Measurements from ENCODE around the gene SLC24A3.

The SLC24A3 gene

DNA sequence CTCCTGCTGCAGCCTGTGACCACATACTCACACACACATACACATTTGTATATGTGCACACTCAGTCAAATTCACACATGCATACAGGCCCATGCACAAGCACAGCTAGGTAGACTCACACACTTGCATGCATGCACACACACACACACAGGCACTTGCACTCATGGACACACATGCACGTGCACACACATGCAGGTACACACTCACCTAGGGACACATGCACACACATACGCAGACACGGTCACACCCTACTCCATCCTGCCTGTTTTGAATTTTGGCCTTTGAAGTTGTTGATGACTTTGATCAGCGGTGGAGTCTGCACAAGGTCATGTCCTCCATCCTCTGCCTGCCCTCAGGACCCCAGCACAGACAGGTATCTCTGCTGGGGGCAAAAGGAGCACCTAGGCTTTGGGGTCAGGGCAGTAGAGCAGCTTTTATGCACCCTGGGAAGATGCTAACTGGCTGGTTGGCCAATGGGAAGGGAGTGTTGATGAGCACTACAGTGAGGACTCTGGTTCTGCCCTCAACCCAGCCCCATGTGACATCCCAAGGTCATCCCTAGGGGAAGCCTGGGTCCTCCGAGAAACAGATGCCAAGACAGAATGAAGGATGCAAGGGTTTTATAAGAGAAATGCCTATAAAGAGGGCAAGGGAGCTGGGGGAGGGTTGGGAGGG lies 218.3 kb downstream of the SLC24A3 start:
- no peak for FAIRE-seq

DNA sequence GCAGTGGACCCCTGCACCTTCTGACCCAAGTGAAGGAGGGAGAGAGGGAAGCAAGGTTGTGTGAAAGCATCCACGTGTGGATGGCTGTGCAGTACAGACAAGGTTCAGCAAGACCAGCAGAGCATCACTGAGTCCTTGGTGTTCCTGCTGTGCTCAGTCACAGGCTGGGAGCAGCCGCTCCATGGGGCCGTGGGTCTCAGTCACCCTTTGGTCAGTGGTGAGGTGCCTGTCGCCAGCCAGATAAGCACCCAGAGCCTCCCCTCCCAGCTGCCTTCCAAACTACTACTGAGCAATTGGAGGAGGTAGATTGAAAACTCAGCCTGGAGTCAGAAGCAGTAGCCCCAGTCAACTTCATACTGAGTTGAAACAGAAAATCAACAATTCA lies 218.9 kb downstream of the SLC24A3 start:
- no peak for FAIRE-seq

DNA sequence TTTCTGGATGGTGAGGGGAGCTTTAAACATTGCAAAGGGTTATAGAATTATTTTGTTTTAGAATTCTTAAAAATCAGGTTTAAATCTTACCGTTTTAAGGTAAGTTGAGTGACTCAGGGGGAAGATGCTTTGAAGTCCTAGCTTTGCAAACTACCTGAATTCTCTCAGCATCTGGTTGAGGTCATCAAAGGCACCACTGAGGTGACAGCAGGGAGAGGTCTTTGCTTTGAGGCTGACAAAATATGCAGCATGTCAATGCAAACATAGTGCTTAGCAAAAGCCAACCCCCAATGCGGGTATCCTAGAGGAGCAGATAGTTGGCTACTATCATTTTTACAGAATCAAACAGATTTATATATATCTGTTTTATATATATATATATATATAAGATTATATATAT lies 219.5 kb downstream of the SLC24A3 start:
- no peak for FAIRE-seq

DNA sequence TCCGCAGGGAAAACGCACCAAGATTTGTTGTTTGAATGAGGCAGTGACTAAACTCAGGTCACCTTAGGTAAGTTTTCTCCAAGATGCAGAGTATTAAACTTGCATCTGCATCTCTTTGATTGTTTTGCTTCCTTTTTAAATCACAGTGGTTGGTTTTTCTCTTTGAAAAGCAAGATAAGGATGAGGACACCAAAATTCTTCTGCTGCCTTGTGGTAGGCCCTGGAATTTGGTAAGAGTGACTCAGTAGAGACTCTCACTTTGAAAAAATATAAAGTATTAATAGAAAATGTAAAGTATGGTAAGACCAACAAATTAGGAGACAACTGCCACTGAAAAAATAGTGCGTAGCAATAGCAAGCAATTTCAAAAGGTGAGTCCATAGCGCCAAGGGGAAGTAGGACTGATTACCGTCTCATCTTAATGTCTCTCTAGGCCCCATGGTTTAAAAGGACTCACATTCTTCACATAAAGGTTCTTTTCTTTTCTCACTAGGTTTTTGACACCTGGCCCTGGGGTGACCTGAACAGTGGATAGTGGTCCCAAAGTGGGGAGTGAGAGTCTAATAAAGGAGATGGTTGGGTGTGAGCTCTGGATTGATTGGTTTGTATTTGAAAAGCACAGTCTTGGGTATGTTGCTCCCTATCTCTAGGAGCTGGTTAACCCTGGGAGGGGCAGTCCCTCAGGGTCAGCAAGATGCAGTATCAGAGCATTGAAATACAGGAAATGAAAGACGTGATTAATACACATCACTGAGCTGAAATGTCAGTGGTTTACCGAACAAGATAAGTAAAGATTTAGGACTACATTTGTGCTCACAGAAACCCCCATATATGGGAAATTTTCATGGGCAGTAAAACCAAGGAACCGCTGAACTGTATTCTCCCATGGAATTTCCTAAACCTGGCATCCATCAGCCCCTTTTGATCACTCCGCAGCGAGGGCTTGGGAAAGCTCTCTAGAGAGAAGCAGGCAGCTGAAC lies 221.2 kb downstream of the SLC24A3 start:
- no peak for FAIRE-seq

DNA sequence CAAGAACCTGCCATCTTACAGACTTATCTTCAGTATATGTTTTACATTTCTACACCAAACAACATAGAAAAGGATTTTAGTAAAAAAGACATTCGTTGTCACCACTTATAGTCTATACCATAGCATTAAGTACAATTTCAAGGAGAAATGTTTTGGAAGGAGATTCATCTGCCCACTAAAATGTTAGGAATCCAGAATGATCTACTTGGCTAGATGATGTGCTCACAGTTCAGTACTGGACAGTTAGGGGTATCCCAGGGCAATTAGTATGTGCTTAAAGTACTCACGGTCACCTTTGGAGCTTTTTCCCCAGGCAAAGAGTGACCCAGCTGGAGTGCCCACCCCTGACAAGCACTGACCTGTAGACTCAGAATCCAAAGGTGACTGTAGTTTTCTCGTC lies 222.9 kb downstream of the SLC24A3 start:
- FAIRE-seq: no peak

DNA sequence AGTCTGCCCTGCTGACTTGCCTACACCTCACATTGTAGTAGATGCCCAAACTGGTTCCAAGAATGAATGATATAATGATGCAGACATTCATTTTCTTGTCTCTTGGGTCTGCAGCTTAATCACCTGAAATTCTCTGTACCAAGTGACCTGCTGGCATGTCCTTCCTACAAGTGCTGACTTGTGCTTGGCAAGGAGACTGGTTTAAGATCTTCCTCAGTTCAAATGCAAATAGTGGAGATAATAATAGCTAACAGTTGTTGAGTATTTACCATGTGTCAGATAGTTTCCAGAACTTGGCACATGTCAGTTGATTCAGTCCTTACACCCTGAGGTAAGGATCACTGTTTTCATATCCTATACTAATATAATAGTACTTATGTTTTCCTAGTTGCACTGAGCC lies 223.4 kb downstream of the SLC24A3 start:
- no peak for FAIRE-seq

DNA sequence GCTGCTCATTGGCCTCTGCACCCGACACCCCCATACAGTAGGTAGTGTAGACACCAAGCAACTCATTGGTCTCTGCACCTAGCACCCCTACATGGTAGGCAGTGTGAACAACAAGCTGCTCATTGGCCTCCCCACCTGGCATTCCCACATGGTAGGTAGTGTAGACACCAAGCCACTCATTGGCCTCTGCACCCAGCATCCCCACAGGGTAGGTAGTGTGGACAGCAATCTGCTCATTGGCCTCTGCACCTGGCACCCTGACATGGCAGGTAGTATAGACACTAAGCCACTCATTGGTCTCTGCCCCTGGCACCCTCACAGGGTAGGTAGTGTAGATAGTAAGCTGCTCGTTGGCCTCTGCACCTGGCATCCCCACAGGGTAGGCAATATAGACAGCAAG lies 226.0 kb downstream of the SLC24A3 start:
- FAIRE-seq: no peak

DNA sequence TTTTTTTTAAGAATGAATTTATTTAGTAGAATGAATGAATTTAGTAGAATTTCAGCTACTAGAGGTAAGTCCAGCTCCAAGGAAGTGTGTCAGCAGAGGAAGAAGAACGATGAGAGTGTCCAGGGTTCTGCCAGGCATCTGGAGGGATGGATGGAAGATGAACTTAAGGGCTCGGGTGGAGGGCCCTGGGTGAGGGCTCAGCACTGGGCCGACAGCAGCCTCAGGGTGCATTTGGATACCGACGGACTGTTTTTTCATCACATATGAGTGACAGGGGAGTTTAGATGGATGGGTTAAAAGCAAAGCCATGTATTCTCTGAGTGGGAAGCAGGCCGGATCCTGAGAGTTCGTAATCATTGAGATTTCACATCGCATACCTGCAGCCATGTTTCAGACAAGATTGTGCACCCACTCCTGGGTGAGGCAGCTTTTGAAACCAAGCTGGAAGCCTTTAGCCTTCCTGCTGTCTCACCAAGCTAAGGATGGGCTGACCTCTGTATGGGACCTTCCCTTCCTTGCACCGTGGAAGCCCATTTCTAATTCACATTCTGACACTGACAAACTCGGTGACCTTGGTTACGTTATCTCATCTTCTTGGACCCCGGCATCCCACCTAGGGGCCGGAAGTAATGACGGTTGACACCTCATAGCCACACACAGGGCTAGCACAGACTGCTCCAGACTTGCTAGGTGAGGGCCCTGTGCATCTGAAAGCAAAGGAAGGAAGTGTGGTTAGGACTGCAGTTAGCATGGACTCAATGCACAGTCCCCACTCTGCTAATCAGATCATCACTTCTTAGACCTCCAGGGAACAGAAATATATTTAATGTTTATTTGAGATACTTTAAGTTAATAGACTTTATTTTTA lies 228.5 kb downstream of the SLC24A3 start:
- FAIRE-seq: no peak

DNA sequence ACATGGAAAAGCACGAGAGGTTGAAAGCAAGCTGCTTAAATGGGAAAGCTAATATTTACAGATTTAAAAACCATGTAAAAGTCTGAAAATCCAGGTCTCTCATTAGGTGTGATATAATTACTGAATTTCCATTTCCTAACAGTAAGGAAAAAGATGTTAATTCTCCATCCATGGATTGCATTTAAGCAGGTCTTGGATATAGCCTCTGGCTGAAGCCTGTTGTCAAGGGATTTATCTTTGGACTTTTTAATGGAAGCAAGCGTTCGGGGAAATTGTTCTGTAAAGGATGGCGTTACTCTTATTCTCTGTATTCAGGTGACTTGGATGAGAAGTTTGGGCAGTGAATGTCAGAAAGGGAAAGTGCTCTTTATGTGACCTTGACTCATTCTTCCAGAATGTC lies 233.8 kb downstream of the SLC24A3 start:
- no peak for FAIRE-seq

DNA sequence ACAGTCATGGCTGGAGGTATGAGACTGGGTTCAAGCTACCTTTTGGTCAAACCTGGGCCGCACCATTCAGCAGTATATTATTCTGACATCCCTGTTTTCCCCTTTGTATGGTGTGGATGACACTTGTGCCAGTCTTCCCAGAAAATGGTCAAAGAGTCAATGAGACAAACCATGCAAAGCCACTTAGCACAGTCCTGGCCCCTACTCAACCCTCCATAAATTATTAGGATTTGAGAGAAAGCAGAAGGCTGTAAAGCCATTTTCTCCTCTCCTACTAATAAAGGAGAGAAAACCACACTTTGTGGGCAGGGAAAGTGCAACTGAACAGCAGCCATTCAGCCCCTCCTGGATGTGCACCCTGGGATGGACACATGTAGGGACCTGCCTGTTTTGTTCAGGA lies 236.2 kb downstream of the SLC24A3 start:
- FAIRE-seq: no peak

DNA sequence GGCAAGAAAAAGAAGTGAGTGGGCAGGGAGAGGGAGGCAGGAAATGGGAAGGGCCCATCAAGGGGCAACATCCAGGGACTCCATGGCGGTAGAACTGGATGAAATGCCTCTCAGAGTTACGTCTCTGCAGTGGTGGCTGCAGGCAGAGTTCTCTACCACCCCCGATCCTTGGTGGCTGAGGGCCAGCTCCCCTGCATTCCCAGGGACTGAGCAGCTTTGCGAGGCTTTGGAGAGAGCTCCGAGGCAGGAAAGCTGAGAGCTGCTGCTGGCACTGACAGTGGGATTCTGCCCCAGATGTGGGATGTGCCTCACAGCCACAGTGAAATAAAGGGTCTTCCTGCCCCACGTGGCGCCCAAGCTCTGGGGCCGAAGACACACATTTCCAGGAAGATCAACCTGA lies 236.6 kb downstream of the SLC24A3 start:
- no peak for FAIRE-seq

DNA sequence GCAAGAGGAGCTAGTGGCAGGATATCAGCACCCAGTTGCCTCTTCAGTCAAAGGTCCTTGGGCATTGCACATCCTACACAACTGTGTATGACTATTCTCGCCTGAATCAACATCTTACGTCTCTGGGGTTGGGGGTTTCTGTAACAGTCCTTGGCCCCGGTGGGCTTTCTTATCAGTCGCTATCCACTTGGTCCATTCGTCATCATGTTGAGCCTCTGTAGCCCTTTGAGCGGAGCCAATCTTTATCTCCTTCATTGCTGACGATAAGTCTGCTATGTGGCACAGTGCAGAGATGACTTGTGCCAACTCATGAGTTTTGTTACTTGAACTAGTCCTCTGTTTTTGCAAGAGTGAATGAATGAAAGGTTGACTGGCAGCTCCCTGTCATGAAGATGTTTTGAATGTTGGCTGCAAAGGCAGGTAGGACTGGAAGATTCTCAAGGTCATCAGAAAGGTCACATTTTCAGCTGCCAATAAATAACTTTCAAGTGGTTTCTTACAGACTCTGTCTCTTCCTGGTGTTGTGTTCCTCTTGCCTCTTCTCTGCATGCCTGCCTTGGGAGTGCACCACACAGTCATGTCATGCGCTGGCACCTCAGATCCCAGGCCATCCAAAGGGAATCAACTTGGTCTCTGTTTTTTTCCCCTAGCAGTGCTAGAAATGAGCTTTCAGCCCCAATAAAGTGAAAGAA lies 238.9 kb downstream of the SLC24A3 start:
- FAIRE-seq: no peak

DNA sequence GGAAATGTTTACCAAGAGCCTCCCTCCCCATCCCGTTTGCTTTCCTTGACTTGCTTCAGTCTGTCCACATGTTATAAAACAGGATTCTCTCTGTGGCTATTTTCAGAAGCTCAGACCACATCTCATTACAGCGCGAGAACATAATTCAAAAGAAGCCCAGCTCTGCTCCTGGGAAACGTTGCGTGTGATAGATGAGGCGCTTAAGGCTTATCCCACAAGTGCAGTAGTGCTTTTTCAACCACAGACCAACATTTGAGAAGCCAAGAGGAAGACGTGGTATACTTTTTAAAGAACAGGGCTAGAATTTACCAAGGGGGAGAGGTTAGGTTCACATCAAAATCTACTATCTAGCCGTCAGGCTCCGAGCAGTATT lies 239.5 kb downstream of the SLC24A3 start:
- no peak for FAIRE-seq

DNA sequence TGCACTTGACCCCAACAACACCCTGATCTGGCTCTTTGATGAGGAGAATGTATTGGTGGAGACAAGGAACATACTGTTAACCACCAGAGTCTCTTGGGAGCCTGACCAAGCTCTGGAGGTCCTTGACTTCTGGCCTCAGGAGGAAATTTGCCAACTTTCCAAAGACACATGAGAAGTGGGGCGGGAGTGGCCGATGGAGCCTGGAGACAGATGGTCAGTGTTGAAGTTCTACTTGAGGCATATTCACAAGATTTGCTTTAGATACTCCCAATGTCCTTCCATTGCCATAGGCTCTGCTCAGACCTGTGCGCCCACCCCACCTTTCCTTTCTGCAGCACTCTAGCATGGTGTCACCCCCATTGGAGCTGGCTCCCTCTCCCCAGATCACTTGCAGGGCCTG lies 241.0 kb downstream of the SLC24A3 start:
- FAIRE-seq: no peak

DNA sequence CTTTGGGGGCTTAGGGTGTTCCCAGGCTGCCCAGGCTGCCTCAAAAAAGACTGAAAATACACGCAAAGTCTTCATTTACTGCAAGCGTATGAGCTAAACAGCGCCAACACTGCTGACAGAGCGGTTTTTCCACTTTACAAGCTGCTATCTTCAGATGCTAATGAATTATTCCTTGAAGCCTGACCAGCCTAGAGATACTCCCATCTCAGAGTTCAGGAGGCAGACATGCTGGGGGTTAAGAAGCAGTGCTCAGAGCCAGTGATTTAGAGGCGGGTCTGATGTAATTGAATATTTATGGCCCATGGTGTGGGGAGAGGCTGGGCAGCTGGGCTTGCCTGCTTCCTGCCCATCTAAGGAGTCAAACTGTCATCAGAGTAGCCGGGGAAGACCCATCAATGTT lies 241.4 kb downstream of the SLC24A3 start:
- no peak for FAIRE-seq

DNA sequence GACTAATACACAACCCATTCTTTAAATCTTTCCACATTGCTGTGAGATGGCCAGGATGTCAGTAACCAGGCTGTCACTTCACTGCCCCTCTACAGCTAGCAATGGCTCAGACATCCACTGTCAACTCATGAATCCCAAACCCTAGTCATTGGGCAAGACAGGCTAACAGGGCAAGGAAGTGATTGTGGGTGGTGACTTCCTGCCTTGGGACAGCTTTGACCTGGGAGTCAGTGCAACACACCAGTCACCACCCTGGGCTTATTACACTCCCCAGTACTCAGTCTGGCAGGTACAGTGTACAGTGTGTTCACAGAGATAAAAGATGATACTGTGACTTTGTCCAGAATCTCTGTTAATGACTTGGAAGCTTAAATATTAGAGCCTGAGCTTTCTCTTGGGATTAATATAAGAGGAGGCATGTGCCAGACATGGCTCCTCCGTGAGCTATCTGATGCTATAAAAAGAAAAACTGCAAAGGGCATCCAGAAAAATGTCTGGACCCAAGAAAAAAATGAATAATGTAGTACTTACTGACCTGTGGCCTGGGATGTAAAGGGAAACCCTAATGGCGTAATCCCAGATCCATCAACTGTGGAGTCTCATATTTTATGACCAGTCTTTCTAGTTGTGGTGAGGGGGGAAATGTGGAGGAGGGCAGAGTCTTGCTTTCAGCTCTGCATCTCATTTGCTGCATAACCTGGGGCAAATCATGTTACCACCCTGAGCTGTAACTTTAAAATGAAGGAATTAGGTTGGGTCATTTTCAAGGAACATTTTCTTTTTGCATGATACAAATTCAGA lies 244.4 kb downstream of the SLC24A3 start:
- FAIRE-seq: no peak

DNA sequence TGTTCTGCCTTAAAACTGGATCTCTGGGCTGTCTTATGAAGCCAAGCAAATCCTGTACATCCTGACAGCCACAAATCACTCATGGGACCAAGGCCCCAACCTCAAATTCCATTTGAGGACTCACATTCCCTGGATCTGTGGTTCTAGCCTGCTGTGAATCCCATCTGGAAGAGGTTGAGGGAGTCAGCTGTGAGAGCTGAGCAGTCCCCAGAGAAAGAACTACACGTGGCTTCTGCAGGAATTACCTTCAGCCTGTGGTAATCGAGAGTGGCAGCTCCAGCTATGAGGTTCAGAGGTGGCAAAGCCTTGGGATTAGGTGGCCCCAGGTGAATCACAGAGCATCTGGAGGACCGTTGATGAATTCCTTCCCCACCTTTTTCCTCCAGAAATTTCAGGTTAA lies 245.2 kb downstream of the SLC24A3 start:
- FAIRE-seq: no peak

DNA sequence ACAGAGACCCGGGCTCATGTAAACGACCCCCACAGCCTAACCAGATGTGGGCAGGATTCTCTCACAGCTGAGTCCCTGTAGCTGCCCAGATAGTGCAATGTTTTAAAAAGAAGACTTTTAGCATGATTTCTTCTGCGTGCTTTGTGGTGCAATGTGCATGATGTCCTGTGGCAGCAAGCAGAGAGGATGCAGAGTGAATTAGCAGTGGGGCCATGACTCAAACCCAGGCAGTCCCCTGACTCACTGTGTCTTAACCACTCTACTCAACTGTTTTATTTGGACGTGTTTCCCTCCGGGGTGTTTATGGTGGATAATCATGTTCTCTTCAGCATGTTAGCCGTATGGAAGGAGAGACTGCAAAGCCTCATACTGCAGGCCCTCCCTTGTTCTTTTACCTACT lies 247.9 kb downstream of the SLC24A3 start:
- FAIRE-seq: no peak

DNA sequence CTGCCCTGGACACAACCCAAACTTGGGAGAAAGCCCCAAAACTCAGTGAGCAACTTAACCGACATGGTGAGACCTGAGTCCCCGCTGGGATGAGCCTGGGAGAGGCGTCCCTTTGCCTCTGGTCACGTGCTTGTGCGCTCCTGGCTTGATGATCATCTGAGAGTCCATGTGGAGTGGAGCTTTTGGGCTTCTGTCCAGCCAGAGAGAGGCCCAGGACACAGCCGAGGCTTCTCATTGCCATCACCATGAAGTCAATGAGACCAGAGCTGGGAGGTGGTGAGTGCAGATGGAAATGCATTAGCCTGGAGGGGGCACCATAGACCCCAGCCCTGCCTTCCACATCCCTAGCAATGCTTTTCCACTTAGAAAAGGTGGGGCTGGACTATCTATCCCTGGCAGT lies 250.0 kb downstream of the SLC24A3 start:
- FAIRE-seq: no peak

DNA sequence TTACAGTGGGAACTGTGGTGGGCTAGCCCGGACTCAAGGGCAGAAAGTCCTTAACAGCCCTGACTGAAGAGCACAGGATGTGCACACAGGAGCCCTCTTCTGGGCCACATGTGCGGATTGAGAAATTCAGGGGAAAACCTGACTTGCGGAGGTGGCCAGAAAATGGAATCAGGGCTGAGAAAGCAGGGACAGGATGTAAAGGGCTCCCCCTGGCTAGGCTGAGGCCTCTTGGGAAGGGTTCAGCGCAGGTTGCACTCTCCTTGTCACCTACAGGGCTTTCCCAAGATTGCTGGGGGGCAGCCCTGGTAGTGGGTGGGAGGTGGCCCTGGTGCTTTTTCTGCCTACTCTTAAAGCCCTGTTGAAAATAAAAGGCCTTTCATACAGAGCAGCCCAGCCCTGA lies 251.2 kb downstream of the SLC24A3 start:
- FAIRE-seq: no peak

DNA sequence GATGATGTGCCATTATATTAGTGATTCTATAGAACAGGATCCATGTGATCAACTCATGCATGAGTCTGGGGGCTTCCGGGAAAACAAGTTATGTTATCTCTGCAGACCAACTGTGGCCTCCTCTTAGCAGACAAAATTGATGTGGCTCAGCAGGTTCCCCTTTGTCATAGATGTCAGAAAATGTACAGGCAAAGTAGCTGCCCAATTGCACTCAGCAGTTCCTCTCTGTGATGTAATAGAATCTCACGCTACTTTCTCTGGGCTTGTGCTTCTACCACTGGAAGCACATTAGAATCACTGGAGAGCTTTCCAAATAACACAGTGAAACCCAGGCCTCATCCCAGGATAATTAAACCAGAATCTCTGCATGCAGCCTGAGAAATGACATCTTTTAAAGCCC lies 253.1 kb downstream of the SLC24A3 start:
- no peak for FAIRE-seq

All from endometrium (tissue), 2 donors.